ENCODE measurements around the gene ZSCAN10. TPM values are rescaled to one million over a fixed set of nuclear protein-coding genes. Genes with fewer than 3 reads are reported as not detected.
A peak's percentile ranks its signal among the peaks of the same experiment; 100 is the strongest.

Gene ZSCAN10
- total and polyA plus RNA-seq, 7 donors = 0.07 to 0.16 TPM; not detected in 5

DNA sequence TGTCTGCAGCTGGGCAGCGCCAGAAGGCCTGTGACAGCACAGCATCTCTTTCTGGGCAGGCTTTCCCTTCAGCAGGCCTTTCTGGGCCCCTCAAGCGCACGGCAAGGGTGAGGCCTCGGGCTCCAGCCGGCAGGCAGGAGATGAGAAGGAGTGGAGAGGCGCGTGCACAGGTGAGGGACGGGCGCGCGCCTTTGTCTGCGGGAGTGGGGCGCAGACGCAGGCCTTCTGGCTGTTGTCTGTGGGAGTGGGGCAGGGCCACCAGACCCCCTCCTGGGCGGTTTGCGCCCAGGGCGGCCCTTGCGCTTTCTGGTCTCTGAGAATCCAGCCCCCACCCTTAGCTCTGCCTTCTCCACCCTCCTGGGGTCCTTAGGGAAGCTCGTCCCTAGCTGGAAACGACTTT lies 19.8 kb upstream of the ZSCAN10 start:
- H3K9me3 ChIP-seq = no peaks in the 10 kb centered on the region
- no peak overlapping the region for H3K4me3 ChIP-seq
- H3K36me3 ChIP-seq (ENCODE audit: insufficient read depth in 1 of 2, low read depth in 1 of 2) = peaks cover 0 to 31% of the 10 kb centered on the region in 2 donors
- whole genome bisulfite sequencing, 3 donors = 92 to 94% (median 92%) methylated on average over 20 of the region's 20 CpGs
- no peak for ATAC-seq
- TF ChIP-seq CTCF (IDR thresholded peaks at IDR 0.05) = no peak
- intact Hi-C loops (cut with DNase I) = no loop called here
- no peak for DNase-seq
- H3K27ac ChIP-seq = no peak overlapping the region
- peaks cover 19% of the 10 kb centered on the region for H3K4me1 ChIP-seq
- no peaks in the 10 kb centered on the region for H3K27me3 ChIP-seq (ENCODE audit: insufficient read depth in 3 of 3, low read length in 2 of 3)

GRCh38 chr16:3118204-3118790 lies 19.2 kb upstream of the ZSCAN10 start:
- 85 to 89% (median 89%) methylated on average over 16 of the region's 16 CpGs for WGBS, 3 donors
- no peak for ATAC-seq
- intact Hi-C loops (cut with DNase I) = no loop called here

GRCh38 chr16:3115561-3115960 lies 16.5 kb upstream of the ZSCAN10 start:
- DNase-seq (no peak), ATAC-seq (no peak)
- TF ChIP-seq CTCF (IDR thresholded peaks at IDR 0.05) = no peak
- Histone ChIP-seq H3K9me3 (no peaks in the 10 kb centered on the region), H3K36me3 (ENCODE audit: insufficient read depth in 1 of 2, low read depth in 1 of 2) (peaks cover 0 to 31% of the 10 kb centered on the region in 2 donors), H3K27ac (no peak overlapping the region), H3K4me3 (no peak overlapping the region), H3K4me1 (peaks cover 15% of the 10 kb centered on the region), H3K27me3 (ENCODE audit: insufficient read depth in 3 of 3, low read length in 2 of 3) (no peaks in the 10 kb centered on the region)
- WGBS, 3 donors = 66 to 72% (median 68%) methylated on average over 14 of the region's 14 CpGs
- intact Hi-C loops (cut with DNase I) = no loop called here

More at GRCh38 chr16:3118204-3118790, 19.2 kb upstream of the ZSCAN10 start:
- Histone ChIP-seq H3K36me3 (ENCODE audit: insufficient read depth in 1 of 2, low read depth in 1 of 2) (peaks cover 0 to 31% of the 10 kb centered on the region in 2 donors), H3K27me3 (ENCODE audit: insufficient read depth in 3 of 3, low read length in 2 of 3) (no peaks in the 10 kb centered on the region), H3K9me3 (no peaks in the 10 kb centered on the region), H3K4me3 (no peak overlapping the region), H3K27ac (no peak overlapping the region), H3K4me1 (peaks cover 20% of the 10 kb centered on the region)
- TF ChIP-seq CTCF (IDR thresholded peaks at IDR 0.05) = no peak
- DNase-seq = no peak

- ATAC-seq = no peak
- Histone ChIP-seq H3K27ac (no peak overlapping the region), H3K4me1 (peaks cover 15% of the 10 kb centered on the region), H3K36me3 (ENCODE audit: insufficient read depth in 1 of 2, low read depth in 1 of 2) (peaks cover 0 to 32% of the 10 kb centered on the region in 2 donors), H3K4me3 (no peak overlapping the region), H3K27me3 (ENCODE audit: insufficient read depth in 3 of 3, low read length in 2 of 3) (no peaks in the 10 kb centered on the region), H3K9me3 (no peaks in the 10 kb centered on the region)
- peak in 1 of 2 donors; percentile 30 for DNase-seq
- no peak for TF ChIP-seq CTCF (IDR thresholded peaks at IDR 0.05)
- intact Hi-C loops (cut with DNase I) = no loop called here
- 92 to 94% (median 93%) methylated on average over 10 to 12 of the region's 12 CpGs for WGBS, 3 donors
Observed at GRCh38 chr16:3115003-3115402, 15.9 kb upstream of the ZSCAN10 start.

Measured in psoas muscle (tissue), 8 donors.